Measurements from ENCODE around the gene CNTNAP5.

The CNTNAP5 gene

DNA sequence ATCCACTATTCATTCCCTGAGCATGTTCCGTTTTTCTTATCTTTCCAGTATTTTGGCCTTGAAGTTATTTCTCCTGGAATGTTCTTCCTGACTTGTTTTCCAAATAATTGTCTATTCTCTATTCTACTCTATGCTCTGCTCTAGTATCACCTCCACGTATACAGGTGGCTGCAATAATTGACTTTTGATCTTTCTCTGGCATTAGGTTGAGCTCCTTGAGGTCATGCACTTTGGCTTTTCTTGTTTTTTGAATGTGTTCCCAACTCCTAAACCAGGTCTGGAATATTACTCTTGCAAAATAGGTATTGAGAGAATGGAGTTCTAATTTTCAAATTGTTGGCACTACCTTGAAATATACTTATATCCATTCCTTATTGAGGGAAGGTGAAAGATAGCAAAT, 550.4 kb downstream of the CNTNAP5 start:
- no peaks in the 10 kb centered on the region for H3K27me3 ChIP-seq (ENCODE audit: control insufficient read depth in 1 of 2, insufficient read depth in 2 of 2, low read length in 2 of 2)
- H3K9me3 ChIP-seq (ENCODE audit: control insufficient read depth in 1 of 2, low read length in 2 of 2) = no peaks in the 10 kb centered on the region
- no peaks in the 10 kb centered on the region for H3K36me3 ChIP-seq (ENCODE audit: control insufficient read depth in 1 of 2, insufficient read depth in 2 of 2, low read length in 2 of 2)
- H3K27ac ChIP-seq (ENCODE audit: low read depth, low read length) = no peak overlapping the region
- H3K4me3 ChIP-seq (ENCODE audit: low read depth in 1 of 2, low read length in 2 of 2) = no peak overlapping the region
- no peaks in the 10 kb centered on the region for H3K4me1 ChIP-seq (ENCODE audit: control insufficient read depth in 1 of 2, insufficient read depth in 2 of 2, low read length in 2 of 2)
- no peak overlapping the region for H3K9ac ChIP-seq (ENCODE audit: low read depth in 1 of 2, low read length in 2 of 2)

DNA sequence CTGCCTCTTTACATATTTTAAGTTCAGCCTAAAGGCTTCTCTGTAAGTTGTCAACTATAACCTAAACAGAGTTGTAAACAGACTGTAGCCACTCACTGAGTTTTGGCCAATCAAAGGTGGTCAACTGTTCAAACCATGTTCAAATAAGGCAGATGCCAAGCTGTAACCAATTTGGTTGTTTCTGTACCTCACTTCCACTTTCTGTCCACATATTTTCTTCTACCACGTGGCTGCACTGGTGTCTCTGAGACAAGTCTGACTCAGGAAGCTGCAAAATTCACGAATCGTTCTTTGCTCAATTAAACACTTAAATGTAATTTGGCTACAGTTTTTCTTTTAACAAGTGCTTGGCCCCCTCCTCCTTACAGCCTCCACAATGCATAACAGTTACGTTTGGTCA, 555.2 kb downstream of the CNTNAP5 start:
- Histone ChIP-seq H3K4me1 (ENCODE audit: control insufficient read depth in 1 of 2, insufficient read depth in 2 of 2, low read length in 2 of 2) (no peaks in the 10 kb centered on the region), H3K4me3 (ENCODE audit: low read depth in 1 of 2, low read length in 2 of 2) (no peak overlapping the region), H3K9ac (ENCODE audit: low read depth in 1 of 2, low read length in 2 of 2) (no peak overlapping the region), H3K36me3 (ENCODE audit: control insufficient read depth in 1 of 2, insufficient read depth in 2 of 2, low read length in 2 of 2) (no peaks in the 10 kb centered on the region), H3K27ac (ENCODE audit: low read depth, low read length) (no peak overlapping the region), H3K27me3 (ENCODE audit: control insufficient read depth in 1 of 2, insufficient read depth in 2 of 2, low read length in 2 of 2) (no peaks in the 10 kb centered on the region), H3K9me3 (ENCODE audit: control insufficient read depth in 1 of 2, low read length in 2 of 2) (no peaks in the 10 kb centered on the region)

DNA sequence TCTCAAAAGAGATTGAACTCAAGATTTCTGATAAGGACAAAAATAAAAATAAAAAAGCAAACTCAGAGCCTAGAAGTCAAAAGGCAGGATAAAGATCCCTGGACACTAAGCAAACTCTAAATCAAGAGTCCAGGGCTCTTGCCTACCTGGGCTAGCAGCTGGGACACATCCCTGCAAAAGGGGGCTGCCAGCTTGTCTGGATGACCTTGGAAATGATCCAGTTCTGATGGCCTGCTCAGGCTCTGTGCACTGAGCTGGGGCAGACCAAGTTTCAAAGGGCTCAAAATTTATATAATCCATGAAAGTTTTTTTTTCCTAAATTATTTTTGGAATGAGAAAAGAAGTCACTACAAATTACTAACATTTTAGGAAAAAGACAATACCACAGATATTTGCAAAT, 557.3 kb downstream of the CNTNAP5 start:
- no peaks in the 10 kb centered on the region for H3K9me3 ChIP-seq (ENCODE audit: control insufficient read depth in 1 of 2, low read length in 2 of 2)
- no peaks in the 10 kb centered on the region for H3K4me1 ChIP-seq (ENCODE audit: control insufficient read depth in 1 of 2, insufficient read depth in 2 of 2, low read length in 2 of 2)
- H3K36me3 ChIP-seq (ENCODE audit: control insufficient read depth in 1 of 2, insufficient read depth in 2 of 2, low read length in 2 of 2) = no peaks in the 10 kb centered on the region
- no peak overlapping the region for H3K27ac ChIP-seq (ENCODE audit: low read depth, low read length)
- no peaks in the 10 kb centered on the region for H3K27me3 ChIP-seq (ENCODE audit: control insufficient read depth in 1 of 2, insufficient read depth in 2 of 2, low read length in 2 of 2)
- H3K4me3 ChIP-seq (ENCODE audit: low read depth in 1 of 2, low read length in 2 of 2) = no peak overlapping the region
- no peak overlapping the region for H3K9ac ChIP-seq (ENCODE audit: low read depth in 1 of 2, low read length in 2 of 2)

GRCh38 chr2:124584615-124585014, 559.5 kb downstream of the CNTNAP5 start:
- H3K27ac ChIP-seq (ENCODE audit: low read depth, low read length) = no peak overlapping the region
- no peaks in the 10 kb centered on the region for H3K36me3 ChIP-seq (ENCODE audit: control insufficient read depth in 1 of 2, insufficient read depth in 2 of 2, low read length in 2 of 2)
- no peaks in the 10 kb centered on the region for H3K4me1 ChIP-seq (ENCODE audit: control insufficient read depth in 1 of 2, insufficient read depth in 2 of 2, low read length in 2 of 2)
- no peak overlapping the region for H3K9ac ChIP-seq (ENCODE audit: low read depth in 1 of 2, low read length in 2 of 2)
- H3K4me3 ChIP-seq (ENCODE audit: low read depth in 1 of 2, low read length in 2 of 2) = no peak overlapping the region
- H3K27me3 ChIP-seq (ENCODE audit: control insufficient read depth in 1 of 2, insufficient read depth in 2 of 2, low read length in 2 of 2) = no peaks in the 10 kb centered on the region
- no peaks in the 10 kb centered on the region for H3K9me3 ChIP-seq (ENCODE audit: control insufficient read depth in 1 of 2, low read length in 2 of 2)

DNA sequence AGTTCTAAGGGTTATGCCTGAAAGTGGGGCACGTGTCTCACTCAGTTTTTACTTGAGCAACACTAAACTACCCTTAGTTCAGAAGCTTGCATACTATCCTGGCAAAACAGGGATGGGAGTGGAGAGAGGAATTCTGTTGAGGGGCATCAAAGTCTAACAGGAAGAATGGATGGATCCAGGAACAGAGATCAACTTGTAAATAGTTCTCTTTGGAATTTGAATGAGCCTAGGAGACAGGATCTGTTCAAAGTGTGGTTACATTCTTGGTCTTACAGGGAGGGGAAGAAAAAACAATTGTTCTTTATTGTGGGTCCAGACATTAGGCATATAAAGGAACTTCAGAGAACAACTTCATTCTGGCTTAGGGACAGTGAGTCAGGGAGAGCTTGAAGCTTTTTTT, 560.2 kb downstream of the CNTNAP5 start:
- Histone ChIP-seq H3K9me3 (ENCODE audit: control insufficient read depth in 1 of 2, low read length in 2 of 2) (no peaks in the 10 kb centered on the region), H3K27me3 (ENCODE audit: control insufficient read depth in 1 of 2, insufficient read depth in 2 of 2, low read length in 2 of 2) (no peaks in the 10 kb centered on the region), H3K9ac (ENCODE audit: low read depth in 1 of 2, low read length in 2 of 2) (no peak overlapping the region), H3K4me1 (ENCODE audit: control insufficient read depth in 1 of 2, insufficient read depth in 2 of 2, low read length in 2 of 2) (no peaks in the 10 kb centered on the region), H3K27ac (ENCODE audit: low read depth, low read length) (no peak overlapping the region), H3K36me3 (ENCODE audit: control insufficient read depth in 1 of 2, insufficient read depth in 2 of 2, low read length in 2 of 2) (no peaks in the 10 kb centered on the region), H3K4me3 (ENCODE audit: low read depth in 1 of 2, low read length in 2 of 2) (no peak overlapping the region)

GRCh38 chr2:124586210-124586609, 561.1 kb downstream of the CNTNAP5 start:
- Histone ChIP-seq H3K4me3 (ENCODE audit: low read depth in 1 of 2, low read length in 2 of 2) (no peak overlapping the region), H3K4me1 (ENCODE audit: control insufficient read depth in 1 of 2, insufficient read depth in 2 of 2, low read length in 2 of 2) (no peaks in the 10 kb centered on the region), H3K27me3 (ENCODE audit: control insufficient read depth in 1 of 2, insufficient read depth in 2 of 2, low read length in 2 of 2) (no peaks in the 10 kb centered on the region), H3K27ac (ENCODE audit: low read depth, low read length) (no peak overlapping the region), H3K36me3 (ENCODE audit: control insufficient read depth in 1 of 2, insufficient read depth in 2 of 2, low read length in 2 of 2) (no peaks in the 10 kb centered on the region), H3K9ac (ENCODE audit: low read depth in 1 of 2, low read length in 2 of 2) (no peak overlapping the region), H3K9me3 (ENCODE audit: control insufficient read depth in 1 of 2, low read length in 2 of 2) (no peaks in the 10 kb centered on the region)

- no peaks in the 10 kb centered on the region for H3K4me1 ChIP-seq (ENCODE audit: control insufficient read depth in 1 of 2, insufficient read depth in 2 of 2, low read length in 2 of 2)
- no peak overlapping the region for H3K27ac ChIP-seq (ENCODE audit: low read depth, low read length)
- H3K4me3 ChIP-seq (ENCODE audit: low read depth in 1 of 2, low read length in 2 of 2) = no peak overlapping the region
- no peaks in the 10 kb centered on the region for H3K9me3 ChIP-seq (ENCODE audit: control insufficient read depth in 1 of 2, low read length in 2 of 2)
- H3K36me3 ChIP-seq (ENCODE audit: control insufficient read depth in 1 of 2, insufficient read depth in 2 of 2, low read length in 2 of 2) = no peaks in the 10 kb centered on the region
- no peak overlapping the region for H3K9ac ChIP-seq (ENCODE audit: low read depth in 1 of 2, low read length in 2 of 2)
- no peaks in the 10 kb centered on the region for H3K27me3 ChIP-seq (ENCODE audit: control insufficient read depth in 1 of 2, insufficient read depth in 2 of 2, low read length in 2 of 2)
Observed at GRCh38 chr2:124586835-124587234, 561.7 kb downstream of the CNTNAP5 start.

- Histone ChIP-seq H3K4me1 (ENCODE audit: control insufficient read depth in 1 of 2, insufficient read depth in 2 of 2, low read length in 2 of 2) (no peaks in the 10 kb centered on the region), H3K4me3 (ENCODE audit: low read depth in 1 of 2, low read length in 2 of 2) (no peak overlapping the region)
Observed at GRCh38 chr2:124589971-124590370, 564.9 kb downstream of the CNTNAP5 start.

DNA sequence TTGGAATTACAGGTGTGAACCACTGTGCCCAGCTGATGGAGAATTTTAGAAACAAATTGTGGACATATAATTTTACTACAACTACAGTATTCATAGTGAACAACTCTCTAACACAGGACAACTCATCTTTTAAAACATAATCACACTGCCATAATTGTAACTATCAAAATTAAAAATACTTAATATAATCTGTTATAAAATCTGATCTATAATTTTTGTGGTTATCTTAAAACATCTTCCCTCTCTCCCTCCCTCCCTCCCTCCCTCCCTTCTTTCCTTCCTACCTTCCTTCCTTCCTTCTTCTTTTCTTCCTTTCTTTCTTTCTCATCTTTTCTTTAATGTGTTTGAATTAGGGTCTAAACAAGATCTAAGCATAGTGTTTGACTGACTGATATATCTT, 577.7 kb downstream of the CNTNAP5 start:
- H3K4me3 ChIP-seq (ENCODE audit: low read depth in 1 of 2, low read length in 2 of 2) = no peak overlapping the region
- H3K9me3 ChIP-seq (ENCODE audit: control insufficient read depth in 1 of 2, low read length in 2 of 2) = no peaks in the 10 kb centered on the region
- H3K4me1 ChIP-seq (ENCODE audit: control insufficient read depth in 1 of 2, insufficient read depth in 2 of 2, low read length in 2 of 2) = no peaks in the 10 kb centered on the region
- no peak overlapping the region for H3K9ac ChIP-seq (ENCODE audit: low read depth in 1 of 2, low read length in 2 of 2)
- no peak overlapping the region for H3K27ac ChIP-seq (ENCODE audit: low read depth, low read length)
- no peaks in the 10 kb centered on the region for H3K36me3 ChIP-seq (ENCODE audit: control insufficient read depth in 1 of 2, insufficient read depth in 2 of 2, low read length in 2 of 2)
- no peaks in the 10 kb centered on the region for H3K27me3 ChIP-seq (ENCODE audit: control insufficient read depth in 1 of 2, insufficient read depth in 2 of 2, low read length in 2 of 2)

More at GRCh38 chr2:124589971-124590370, 564.9 kb downstream of the CNTNAP5 start:
- Histone ChIP-seq H3K36me3 (ENCODE audit: control insufficient read depth in 1 of 2, insufficient read depth in 2 of 2, low read length in 2 of 2) (no peaks in the 10 kb centered on the region), H3K27me3 (ENCODE audit: control insufficient read depth in 1 of 2, insufficient read depth in 2 of 2, low read length in 2 of 2) (no peaks in the 10 kb centered on the region), H3K9ac (ENCODE audit: low read depth in 1 of 2, low read length in 2 of 2) (no peak overlapping the region), H3K27ac (ENCODE audit: low read depth, low read length) (no peak overlapping the region), H3K9me3 (ENCODE audit: control insufficient read depth in 1 of 2, low read length in 2 of 2) (no peaks in the 10 kb centered on the region)

GRCh38 chr2:124604940-124605339, 579.9 kb downstream of the CNTNAP5 start:
- Histone ChIP-seq H3K9ac (ENCODE audit: low read depth in 1 of 2, low read length in 2 of 2) (no peak overlapping the region), H3K27ac (ENCODE audit: low read depth, low read length) (no peak overlapping the region), H3K4me3 (ENCODE audit: low read depth in 1 of 2, low read length in 2 of 2) (no peak overlapping the region), H3K36me3 (ENCODE audit: control insufficient read depth in 1 of 2, insufficient read depth in 2 of 2, low read length in 2 of 2) (no peaks in the 10 kb centered on the region), H3K27me3 (ENCODE audit: control insufficient read depth in 1 of 2, insufficient read depth in 2 of 2, low read length in 2 of 2) (no peaks in the 10 kb centered on the region), H3K4me1 (ENCODE audit: control insufficient read depth in 1 of 2, insufficient read depth in 2 of 2, low read length in 2 of 2) (no peaks in the 10 kb centered on the region), H3K9me3 (ENCODE audit: control insufficient read depth in 1 of 2, low read length in 2 of 2) (no peaks in the 10 kb centered on the region)

- H3K4me3 ChIP-seq (ENCODE audit: low read depth in 1 of 2, low read length in 2 of 2) = no peak overlapping the region
- H3K4me1 ChIP-seq (ENCODE audit: control insufficient read depth in 1 of 2, insufficient read depth in 2 of 2, low read length in 2 of 2) = no peaks in the 10 kb centered on the region
- H3K27me3 ChIP-seq (ENCODE audit: control insufficient read depth in 1 of 2, insufficient read depth in 2 of 2, low read length in 2 of 2) = no peaks in the 10 kb centered on the region
- no peaks in the 10 kb centered on the region for H3K36me3 ChIP-seq (ENCODE audit: control insufficient read depth in 1 of 2, insufficient read depth in 2 of 2, low read length in 2 of 2)
- no peak overlapping the region for H3K9ac ChIP-seq (ENCODE audit: low read depth in 1 of 2, low read length in 2 of 2)
- H3K9me3 ChIP-seq (ENCODE audit: control insufficient read depth in 1 of 2, low read length in 2 of 2) = no peaks in the 10 kb centered on the region
- H3K27ac ChIP-seq (ENCODE audit: low read depth, low read length) = no peak overlapping the region
Observed at GRCh38 chr2:124607679-124608078, 582.6 kb downstream of the CNTNAP5 start.

Data from duodenal mucosa (tissue), 2 donors.